Stimulated activated CD4-positive, alpha-beta T cell treated with anti-CD3 and anti-CD28 coated beads, Interleukin-15, amount 100 ng/mL, for 48 hours (primary cell): ENCODE measurements around the gene C2CD2.

Experiments
- DNase-seq, 2 donors: peaks; one replicate each; pipeline ENCODE4 v3.0.0-alpha.2; 2020; ENCODE audit warnings: low read depth in 2 of 2

The C2CD2 gene

DNA sequence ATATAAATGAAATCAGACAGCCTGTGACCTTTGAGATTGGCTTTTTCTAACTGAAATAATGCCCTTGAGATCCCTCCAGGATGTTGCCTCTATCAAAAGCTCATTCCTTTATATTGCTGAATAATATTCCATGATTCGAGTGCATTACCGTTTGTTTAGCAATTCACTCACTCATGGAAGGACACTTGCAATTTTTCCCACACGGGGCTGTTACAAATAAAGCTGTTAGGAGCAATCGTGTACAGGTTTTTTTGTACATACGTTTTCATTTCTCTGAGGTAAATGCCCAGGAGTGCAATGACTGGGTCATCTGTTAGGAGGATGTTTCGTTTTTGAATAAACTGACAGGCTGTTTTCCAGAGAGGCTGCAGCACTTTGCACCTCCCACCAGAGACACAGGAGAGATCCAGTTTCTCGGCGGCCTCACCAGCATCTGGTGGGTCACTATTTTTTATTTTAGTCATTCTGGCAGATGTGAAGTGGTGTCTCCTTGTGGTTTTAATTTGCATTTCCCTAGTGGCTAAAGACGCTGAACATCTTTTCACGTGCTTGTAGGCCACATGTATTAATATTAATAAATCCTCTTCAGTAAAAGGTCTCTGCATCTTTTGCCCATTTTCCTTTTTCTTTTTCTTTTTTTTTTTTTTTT is 85.6 kb downstream of the C2CD2 start:
- no peak for DNase-seq

DNA sequence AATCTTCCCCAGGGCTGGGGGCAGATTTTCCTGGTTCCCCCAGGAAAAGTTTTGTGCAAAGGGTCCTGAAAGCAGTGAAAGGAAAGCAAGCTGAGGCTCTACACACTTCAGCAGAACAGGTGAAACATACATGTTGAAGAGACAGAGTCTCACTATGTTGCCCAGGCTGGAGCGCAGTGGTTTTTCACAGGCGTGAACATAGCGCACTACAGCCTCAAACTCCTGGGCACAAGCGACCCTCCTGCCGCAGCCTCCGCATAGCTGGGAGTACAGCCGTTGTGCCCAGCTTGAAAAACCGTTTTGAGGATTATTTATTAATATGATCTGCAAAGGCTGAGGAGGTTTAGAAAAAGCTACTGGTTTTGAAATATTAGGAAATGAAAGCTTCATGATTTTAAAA is 86.5 kb downstream of the C2CD2 start:
- no peak for DNase-seq

DNA sequence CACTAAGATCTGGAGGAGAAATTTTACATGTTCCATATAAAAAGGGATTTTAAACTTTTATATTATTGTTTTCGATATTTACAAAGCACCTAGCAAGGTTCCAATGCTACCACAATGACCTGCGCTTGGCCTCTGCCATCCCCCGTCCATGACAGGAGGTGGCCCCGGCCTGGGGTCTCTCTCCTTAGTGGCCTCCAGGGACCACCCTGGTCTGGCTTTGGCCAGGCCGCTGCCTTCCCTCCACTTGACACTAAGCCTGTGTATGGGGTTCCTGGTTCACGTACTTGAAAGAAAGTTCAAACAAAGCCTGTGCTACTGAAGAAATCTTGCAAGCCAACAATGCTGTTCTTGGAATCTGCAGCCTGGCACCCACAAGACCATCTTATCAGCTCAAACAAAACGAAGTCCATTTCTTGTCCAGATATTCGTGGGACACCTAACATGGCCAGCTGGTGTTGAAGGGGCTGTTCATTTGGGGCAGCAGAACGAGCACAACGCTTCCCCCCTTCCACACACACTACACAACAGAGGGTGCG is 87.5 kb downstream of the C2CD2 start:
- no peak for DNase-seq

GRCh38 chr21:41865002-41865777 is 88.6 kb downstream of the C2CD2 start:
- no peak for DNase-seq

- DNase-seq: no peak
Observed at GRCh38 chr21:41864311-41865001, 89.4 kb downstream of the C2CD2 start.

DNA sequence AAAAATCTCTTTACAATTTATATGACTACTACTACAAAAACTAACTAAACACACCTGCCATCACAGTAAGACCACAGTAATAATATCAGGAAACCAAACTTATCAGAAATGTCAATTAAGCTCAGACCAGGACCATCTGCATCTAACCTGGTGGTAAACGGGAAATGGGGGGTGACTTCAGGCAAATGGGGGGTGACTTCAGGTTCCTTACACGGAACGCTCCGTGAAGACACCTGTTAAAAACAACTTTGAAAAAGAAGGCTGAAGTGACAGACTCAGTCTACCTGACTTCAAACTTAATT is 90.4 kb downstream of the C2CD2 start:
- no peak for DNase-seq

- DNase-seq: no peak
Observed at GRCh38 chr21:41861987-41862386, 91.8 kb downstream of the C2CD2 start.

DNA sequence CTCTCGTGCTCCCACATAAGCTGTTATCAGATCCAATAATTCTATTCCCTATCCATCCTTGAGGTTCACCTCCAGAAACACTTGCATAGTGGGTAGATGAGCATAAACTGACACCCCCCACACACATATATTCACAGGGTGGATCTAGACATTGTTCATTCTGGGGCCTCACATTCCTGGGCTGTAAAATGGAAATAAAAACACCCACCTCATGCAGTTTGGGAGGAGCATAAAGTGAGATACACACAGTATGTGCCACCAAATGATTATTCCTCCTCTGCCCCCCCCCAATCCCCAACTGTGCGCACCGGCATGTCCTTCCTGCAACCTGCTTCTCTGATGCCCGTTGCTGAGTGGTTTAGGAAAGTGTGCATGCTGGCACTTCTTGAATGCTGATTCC is 92.6 kb downstream of the C2CD2 start:
- DNase-seq: no peak

DNA sequence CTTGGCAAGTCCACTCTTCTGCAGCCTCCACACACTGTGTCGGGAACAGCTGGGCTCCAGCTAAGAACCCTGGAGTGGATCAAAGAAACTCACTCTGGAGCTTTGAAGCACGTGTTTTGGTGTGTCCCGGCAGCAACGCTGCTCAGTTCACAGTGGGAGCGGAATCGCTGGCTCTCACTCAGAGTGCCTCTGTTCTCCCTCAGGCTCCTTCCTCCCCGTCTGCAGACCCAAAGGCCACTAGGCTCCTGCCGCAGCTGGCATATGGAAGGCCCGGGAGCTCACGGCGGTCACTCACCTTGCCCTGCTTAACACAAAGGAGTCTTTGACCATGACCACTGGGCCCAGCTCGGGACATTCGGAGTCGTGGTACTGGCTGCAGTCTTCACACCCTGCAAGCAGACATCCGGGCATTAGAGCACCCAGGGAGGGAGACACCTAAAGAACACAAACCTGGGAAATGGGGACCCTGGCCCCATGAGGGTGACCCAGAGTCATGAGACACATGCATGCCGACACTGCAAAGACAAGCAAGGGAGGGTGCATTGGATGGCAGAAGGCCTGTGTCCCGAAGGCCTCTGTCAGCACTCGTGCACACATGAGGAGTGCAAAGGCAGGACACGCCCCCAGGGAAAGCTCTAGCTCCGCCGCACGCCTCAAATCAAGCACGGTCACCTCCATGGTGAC is 94.4 kb downstream of the C2CD2 start:
- no peak for DNase-seq

DNA sequence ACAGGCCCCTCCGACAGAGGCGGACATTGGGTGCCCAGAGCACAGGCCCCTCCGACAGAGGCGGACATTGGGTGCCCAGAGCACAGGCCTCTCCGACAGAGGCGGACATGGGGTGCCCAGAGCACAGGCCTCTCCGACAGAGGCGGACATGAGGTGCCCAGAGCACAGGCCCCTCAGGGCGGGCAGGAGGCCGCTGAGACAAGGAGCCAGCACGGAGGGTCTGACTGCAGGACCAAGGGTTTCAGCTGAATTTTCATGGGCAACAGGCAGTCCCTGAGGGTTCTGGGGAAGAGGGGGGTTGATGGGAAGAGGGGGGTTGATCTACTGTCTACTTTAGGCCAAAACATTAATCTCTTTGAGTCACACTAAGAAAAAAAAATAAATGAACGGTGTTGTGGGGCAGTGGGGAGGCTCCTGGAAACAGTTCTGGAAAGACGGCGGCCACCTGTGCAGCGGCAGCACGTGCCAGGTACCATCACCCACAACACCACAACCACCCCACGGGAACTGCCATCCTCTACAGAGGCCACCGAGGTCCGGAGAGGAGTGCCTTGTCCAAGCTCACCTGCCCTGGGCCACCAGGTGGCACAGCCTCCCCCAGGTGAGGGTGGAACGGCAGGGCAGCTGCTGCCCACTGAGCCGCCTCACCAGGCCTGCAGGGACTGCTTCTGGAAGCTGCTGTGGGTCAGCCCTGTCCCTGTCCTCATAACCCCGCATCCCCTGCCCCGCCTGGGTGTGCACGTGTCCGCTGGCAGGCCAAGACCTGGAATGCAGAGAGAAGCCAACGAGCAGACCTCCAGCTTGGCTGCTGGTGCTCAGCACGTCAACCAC is 95.1 kb downstream of the C2CD2 start:
- DNase-seq: no peak

GRCh38 chr21:41857771-41858300 is 96.0 kb downstream of the C2CD2 start:
- no peak for DNase-seq

DNA sequence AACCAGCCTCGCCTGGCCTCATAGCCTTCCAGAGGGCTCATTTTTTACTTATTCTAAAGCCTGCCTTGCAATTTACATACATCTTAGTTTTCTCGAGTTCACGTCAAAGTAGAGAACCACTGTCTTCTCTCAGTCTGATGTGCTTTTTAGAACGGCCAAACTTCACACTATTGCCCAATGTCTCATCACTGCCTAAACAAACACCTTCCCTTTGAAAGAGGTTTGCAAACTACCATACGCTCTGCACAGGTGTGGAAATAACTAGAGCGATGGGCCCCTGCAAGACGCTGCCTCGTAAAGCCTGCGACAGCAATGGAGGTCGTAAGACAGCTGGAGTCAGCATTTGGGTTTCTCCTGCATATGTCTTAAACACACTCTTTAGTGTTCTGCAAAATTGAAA is 97.2 kb downstream of the C2CD2 start:
- DNase-seq: no peak

- no peak for DNase-seq
Observed at GRCh38 chr21:41854426-41854995, 99.3 kb downstream of the C2CD2 start.

GRCh38 chr21:41852929-41853320 is 100.9 kb downstream of the C2CD2 start:
- no peak for DNase-seq

DNA sequence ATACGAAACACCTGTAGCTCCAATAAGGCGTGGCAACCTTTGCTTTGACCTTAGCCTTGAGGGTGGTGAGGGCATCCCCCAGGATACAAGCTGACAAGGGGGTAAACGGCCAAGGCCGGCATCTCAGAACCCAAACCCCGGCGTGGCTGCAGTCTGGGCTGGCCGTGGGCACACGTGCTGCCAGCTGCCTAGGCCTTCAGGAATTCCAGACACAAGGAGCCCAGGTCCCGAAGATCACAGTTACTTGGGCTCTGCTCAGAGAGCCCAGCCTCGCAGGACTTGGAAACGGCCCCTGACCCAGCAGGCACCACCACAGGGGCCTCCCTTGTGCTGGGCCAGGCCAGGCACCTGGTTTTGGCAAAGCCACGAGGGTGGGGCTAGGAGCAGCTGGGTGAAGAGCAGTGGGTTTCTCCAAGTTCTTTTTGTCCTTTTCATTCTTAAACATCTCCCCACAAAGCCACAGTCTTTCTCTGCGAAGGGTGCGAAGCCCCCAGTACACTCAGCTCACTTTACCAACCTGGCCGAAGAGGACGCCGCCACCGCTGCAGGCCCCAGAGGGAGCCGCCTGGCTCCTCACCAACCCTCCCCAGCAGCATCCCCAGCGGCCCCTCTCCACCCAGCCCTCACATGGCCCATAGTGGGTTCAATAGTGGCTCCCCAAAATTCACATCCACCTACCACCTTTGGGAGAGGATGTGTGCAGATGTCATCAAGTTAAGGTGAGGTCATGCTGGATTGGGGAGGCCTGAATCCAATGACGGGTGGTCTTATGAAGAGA is 101.5 kb downstream of the C2CD2 start:
- DNase-seq: no peak

DNA sequence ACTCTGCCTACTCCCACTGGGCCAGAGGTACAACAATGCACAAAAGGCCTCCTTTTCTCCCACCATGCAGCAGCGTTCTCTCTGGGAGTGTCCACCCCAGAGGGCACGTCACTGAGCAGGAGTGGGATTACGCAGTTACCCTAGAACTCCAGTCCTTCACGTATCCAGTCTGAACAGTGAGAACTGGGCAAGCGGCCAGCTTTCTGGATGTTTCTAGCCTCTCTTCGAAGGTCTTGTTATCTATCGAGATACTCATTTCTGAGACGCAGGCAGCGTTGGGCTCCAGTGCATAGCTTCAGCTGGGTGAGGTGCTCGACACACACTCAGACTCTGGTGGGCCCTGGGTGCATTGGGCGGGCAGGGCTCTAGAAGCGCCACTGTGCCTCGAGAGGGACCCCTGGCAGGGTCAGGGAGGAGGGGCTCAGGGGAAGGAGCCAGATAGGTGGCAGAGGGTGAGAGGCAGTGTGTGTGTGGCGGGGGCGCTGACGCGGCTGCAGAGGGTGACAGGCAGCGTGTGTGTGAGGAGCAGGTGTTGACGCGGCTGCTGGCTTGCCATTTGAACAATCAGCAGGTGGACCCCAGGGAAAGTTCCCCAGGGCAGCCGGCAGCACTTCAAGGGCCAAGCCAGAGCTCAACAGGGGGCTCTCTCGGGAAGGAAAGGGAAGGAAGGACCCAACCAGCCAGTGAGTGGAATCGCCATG is 102.6 kb downstream of the C2CD2 start:
- DNase-seq: no peak

DNA sequence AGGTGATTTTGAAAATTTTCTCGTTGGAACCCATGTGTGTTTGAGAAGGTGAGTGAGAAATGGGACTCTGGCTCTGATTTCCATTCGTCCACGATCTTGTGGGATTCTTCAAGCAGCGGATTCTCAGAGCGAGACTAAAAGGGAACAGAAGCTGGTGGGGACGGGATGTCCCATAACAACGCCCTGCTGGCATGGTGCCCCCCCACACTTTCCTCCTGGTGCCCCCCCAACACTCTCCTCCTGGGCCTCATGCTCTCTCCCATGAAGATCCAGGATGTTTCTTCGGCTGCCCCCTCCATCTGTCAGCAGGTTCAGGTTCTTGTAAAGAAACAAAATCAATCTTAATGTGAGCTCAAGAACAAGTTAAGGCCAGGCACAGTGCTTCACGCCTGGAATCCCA is 103.7 kb downstream of the C2CD2 start:
- DNase-seq: no peak

GRCh38 chr21:41848958-41849580 is 104.7 kb downstream of the C2CD2 start:
- no peak for DNase-seq

GRCh38 chr21:41848533-41848932 is 105.3 kb downstream of the C2CD2 start:
- DNase-seq: no peak
